Progenitor cell of endocrine pancreas (in vitro differentiated cells): ENCODE data around the gene SPOCK2. TPM values are rescaled to one million over a fixed set of nuclear protein-coding genes. Genes with fewer than 3 reads are reported as not detected.

Experiments used
- DNase-seq: peaks from one replicate; pipeline ENCODE4 v3.0.0; 2021; ENCODE audit warnings: low spot score; ENCODE audit not compliant: unreplicated experiment
- H3K27ac Mint-ChIP-seq: 2 replicates; pipeline ENCODE4 v1.8.0; 2021; ENCODE audit warnings: mild to moderate bottlenecking, moderate library complexity, mixed read lengths
- H3K27me3 Mint-ChIP-seq: 2 replicates; pipeline ENCODE4 v1.8.0; 2021; ENCODE audit warnings: mixed read lengths
- H3K36me3 Mint-ChIP-seq: 2 replicates; pipeline ENCODE4 v1.8.0; 2022; ENCODE audit warnings: mixed read lengths; ENCODE audit not compliant: insufficient read depth
- H3K4me1 Mint-ChIP-seq: 2 replicates; pipeline ENCODE4 v1.8.0; 2021; ENCODE audit warnings: low read depth, mixed read lengths
- H3K4me3 Mint-ChIP-seq: 2 replicates; pipeline ENCODE4 v1.8.0; 2021; ENCODE audit warnings: low read depth, mild to moderate bottlenecking, moderate library complexity, mixed read lengths
- H3K9me3 Mint-ChIP-seq: 2 replicates; pipeline ENCODE4 v1.8.0; 2021; ENCODE audit warnings: low read depth, mixed read lengths
- CTCF ChIP-seq: fragments of 200-600 bp; sonication (generic); IDR thresholded peaks from one replicate; pipeline ENCODE4 v1.5.0; 2021; ENCODE audit warnings: antibody characterized with exemption, mild to moderate bottlenecking; ENCODE audit not compliant: unreplicated experiment
- total RNA-seq: library from RNA; stranded (reverse); gene quantifications from 2 replicates; pipeline ENCODE4 v1.2.1, GENCODE V29; 2021

SPOCK2 gene
- total RNA-seq, 1 donor from 2014 or later = 47.7 TPM

- no peak overlapping the region for H3K4me3 Mint-ChIP-seq
- H3K4me1 Mint-ChIP-seq = peaks cover 3% of the 10 kb centered on the region
- H3K9me3 Mint-ChIP-seq = no peaks in the 10 kb centered on the region
- TF ChIP-seq CTCF = no peak
- H3K27me3 Mint-ChIP-seq = no peaks in the 10 kb centered on the region
- DNase-seq = no peak
- no peak overlapping the region for H3K27ac Mint-ChIP-seq
- peaks cover 11% of the 10 kb centered on the region for H3K36me3 Mint-ChIP-seq
These were observed 20.1 kb downstream of the SPOCK2 start for GRCh38 chr10:72068126-72068765.

- no peak for TF ChIP-seq CTCF
- H3K36me3 Mint-ChIP-seq = peaks cover 11% of the 10 kb centered on the region
- no peak overlapping the region for H3K27ac Mint-ChIP-seq
- H3K27me3 Mint-ChIP-seq = no peaks in the 10 kb centered on the region
- no peak for DNase-seq
- H3K9me3 Mint-ChIP-seq = no peaks in the 10 kb centered on the region
- no peak overlapping the region for H3K4me3 Mint-ChIP-seq
- H3K4me1 Mint-ChIP-seq = peaks cover 3% of the 10 kb centered on the region
These were observed 20.8 kb downstream of the SPOCK2 start for GRCh38 chr10:72067463-72068125.

- DNase-seq = no peak
- peaks cover 3% of the 10 kb centered on the region for H3K4me1 Mint-ChIP-seq
- no peaks in the 10 kb centered on the region for H3K9me3 Mint-ChIP-seq
- H3K27ac Mint-ChIP-seq = no peak overlapping the region
- no peak overlapping the region for H3K4me3 Mint-ChIP-seq
- TF ChIP-seq CTCF = no peak
- no peaks in the 10 kb centered on the region for H3K27me3 Mint-ChIP-seq
- H3K36me3 Mint-ChIP-seq = peaks cover 9% of the 10 kb centered on the region
These were observed 21.8 kb downstream of the SPOCK2 start for GRCh38 chr10:72066318-72067284.

- Mint-ChIP-seq H3K4me3 (no peak overlapping the region), H3K27me3 (no peaks in the 10 kb centered on the region), H3K27ac (no peak overlapping the region), H3K4me1 (peaks cover 4% of the 10 kb centered on the region), H3K9me3 (no peaks in the 10 kb centered on the region), H3K36me3 (peaks cover 6% of the 10 kb centered on the region)
- DNase-seq = no peak
- no peak for TF ChIP-seq CTCF
These were observed 22.8 kb downstream of the SPOCK2 start for GRCh38 chr10:72065439-72066025.
